Neutrophil (primary cell): ENCODE measurements around the gene GLT8D2.

ENCODE experiments used
- H3K27ac ChIP-seq: fragments of 200-600 bp; sonication (generic); 2 replicates; pipeline ENCODE4 v1.5.1; 2016; ENCODE audit warnings: mild to moderate bottlenecking, moderate library complexity
- H3K27me3 ChIP-seq: fragments of 200-600 bp; sonication (generic); 2 replicates; pipeline ENCODE4 v1.6.0; 2016; ENCODE audit warnings: mild to moderate bottlenecking
- H3K36me3 ChIP-seq: fragments of 200-600 bp; sonication (generic); 2 replicates; pipeline ENCODE4 v1.5.1; 2017
- H3K4me1 ChIP-seq, 2 experiments: fragments of 200-600 bp in 1 of 2; sonication (generic) in 1 of 2; 1 replicate in 1 of 2; 2 replicates in 1 of 2; pipeline versions ENCODE4 v1.5.1 to v1.6.1; 2013 to 2016; ENCODE audit warnings: low read depth in 1 of 2, low read length in 1 of 2, mild to moderate bottlenecking in 1 of 2, moderate library complexity in 1 of 2; ENCODE audit not compliant: control insufficient read depth in 1 of 2, insufficient read depth in 1 of 2
- H3K4me3 ChIP-seq, 2 experiments: fragments of 200-600 bp in 1 of 2; sonication (generic) in 1 of 2; 1 replicate in 1 of 2; 2 replicates in 1 of 2; pipeline ENCODE4 v1.5.1; 2013 to 2016; ENCODE audit warnings: low read depth in 1 of 2, low read length in 1 of 2, mild to moderate bottlenecking in 1 of 2, moderate library complexity in 1 of 2
- H3K9me3 ChIP-seq: fragments of 200-600 bp; sonication (generic); 2 replicates; pipeline ENCODE4 v1.5.1; 2016
- CTCF ChIP-seq: fragments of 200-600 bp; sonication (generic); IDR thresholded peaks from 2 replicates; pipeline ENCODE4 v1.5.1; 2016; ENCODE audit warnings: antibody characterized with exemption

Gene GLT8D2

GRCh38 chr12:103966736-103967135 lies 83.3 kb downstream of the GLT8D2 start:
- peak overlapping the region; percentile 59 to 99 for H3K4me3 ChIP-seq
- H3K9me3 ChIP-seq = no peaks in the 10 kb centered on the region
- H3K27me3 ChIP-seq = no peaks in the 10 kb centered on the region
- peaks cover 17 to 20% of the 10 kb centered on the region in 2 experiments for H3K4me1 ChIP-seq
- H3K36me3 ChIP-seq = no peaks in the 10 kb centered on the region
- TF ChIP-seq CTCF = no peak
- H3K27ac ChIP-seq = no peak overlapping the region

- peaks cover 17 to 20% of the 10 kb centered on the region in 2 experiments for H3K4me1 ChIP-seq
- H3K27ac ChIP-seq = peak within 1 kb of the TSS; percentile 91
- peak; percentile 55 for TF ChIP-seq CTCF
- no peaks in the 10 kb centered on the region for H3K36me3 ChIP-seq
- no peaks in the 10 kb centered on the region for H3K9me3 ChIP-seq
- no peaks in the 10 kb centered on the region for H3K27me3 ChIP-seq
- peak within 1 kb of the TSS; percentile 59 to 99 for H3K4me3 ChIP-seq
These were observed 84.1 kb downstream of the GLT8D2 start, which contains the start of gene TDG for GRCh38 chr12:103965590-103966504. Gene TDG, plus strand, starts transcription at chr12:103965872. Its CDS starts 166 bp downstream, at chr12:103966038.

GRCh38 chr12:103965255-103965589 lies 84.8 kb downstream of the GLT8D2 start:
- no peaks in the 10 kb centered on the region for H3K27me3 ChIP-seq
- no peak for TF ChIP-seq CTCF
- H3K9me3 ChIP-seq = no peaks in the 10 kb centered on the region
- peak overlapping the region; percentile 91 for H3K27ac ChIP-seq
- H3K4me3 ChIP-seq = peak overlapping the region; percentile 59 to 99
- H3K4me1 ChIP-seq = peaks cover 17 to 20% of the 10 kb centered on the region in 2 experiments
- no peaks in the 10 kb centered on the region for H3K36me3 ChIP-seq

- H3K27me3 ChIP-seq = no peaks in the 10 kb centered on the region
- H3K36me3 ChIP-seq = no peaks in the 10 kb centered on the region
- no peak for TF ChIP-seq CTCF
- peak overlapping the region; percentile 59 to 99 for H3K4me3 ChIP-seq
- peaks cover 17 to 20% of the 10 kb centered on the region in 2 experiments for H3K4me1 ChIP-seq
- H3K9me3 ChIP-seq = no peaks in the 10 kb centered on the region
- peak overlapping the region; percentile 91 for H3K27ac ChIP-seq
These were observed 85.2 kb downstream of the GLT8D2 start for GRCh38 chr12:103964805-103965204.

GRCh38 chr12:103962493-103962892 lies 87.5 kb downstream of the GLT8D2 start:
- Histone ChIP-seq H3K9me3 (no peaks in the 10 kb centered on the region), H3K4me3 (no peak overlapping the region), H3K4me1 (peaks cover 19 to 22% of the 10 kb centered on the region in 2 experiments), H3K36me3 (no peaks in the 10 kb centered on the region), H3K27ac (no peak overlapping the region), H3K27me3 (no peaks in the 10 kb centered on the region)
- TF ChIP-seq CTCF = no peak
